GM19438 (cell line): ENCODE measurements around the gene PDIA5.

ENCODE experiments used
- ATAC-seq: cut with Tn5 transposase; IDR thresholded peaks from one replicate; pipeline ENCODE4 v1.9.1; 2021; ENCODE audit warnings: low read depth; ENCODE audit not compliant: unreplicated experiment

PDIA5 gene

DNA sequence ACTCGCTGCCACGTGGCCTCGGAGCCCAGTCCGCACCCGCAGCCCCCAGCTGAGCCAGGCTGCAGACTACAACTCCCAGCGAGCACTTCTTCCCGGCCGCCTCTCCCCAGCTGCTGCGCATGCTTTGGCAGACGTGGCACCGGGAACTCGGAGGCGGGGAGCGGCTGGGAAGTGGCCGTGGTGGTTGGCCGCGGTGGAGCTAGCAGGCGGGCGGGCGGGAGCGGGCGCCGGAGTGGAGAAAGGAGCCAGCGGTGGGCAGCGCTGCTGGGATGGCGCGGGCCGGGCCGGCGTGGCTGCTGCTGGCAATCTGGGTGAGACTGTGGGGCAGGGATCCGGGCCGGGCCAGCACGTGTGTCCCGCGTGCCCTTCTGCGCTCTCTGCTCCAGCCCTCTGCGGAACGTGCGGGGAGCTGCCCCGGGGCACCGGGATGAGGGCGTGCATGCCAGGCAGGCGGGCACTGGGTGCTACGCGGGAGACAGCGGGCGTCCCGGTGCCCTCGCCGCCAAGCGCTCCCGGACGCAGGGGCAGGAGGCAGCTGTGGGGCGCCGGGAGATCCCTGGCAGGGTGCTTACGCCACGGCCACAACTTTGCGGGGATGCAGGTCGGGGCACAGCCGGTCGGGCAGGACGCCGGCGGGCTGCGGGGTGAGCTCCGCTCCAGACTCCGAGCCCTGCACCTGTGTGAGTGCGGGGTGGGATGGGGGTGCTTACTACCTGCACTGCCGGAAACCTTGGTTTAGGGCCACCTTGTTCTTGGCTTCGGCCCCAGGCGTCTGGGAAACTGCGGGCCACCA lies at the start of gene PDIA5:
Gene PDIA5 (plus strand): TSS at position 130 of the 793 bp plus-strand sequence. CDS start 140 bp downstream, at position 270.
- peak; percentile 93 for ATAC-seq

DNA sequence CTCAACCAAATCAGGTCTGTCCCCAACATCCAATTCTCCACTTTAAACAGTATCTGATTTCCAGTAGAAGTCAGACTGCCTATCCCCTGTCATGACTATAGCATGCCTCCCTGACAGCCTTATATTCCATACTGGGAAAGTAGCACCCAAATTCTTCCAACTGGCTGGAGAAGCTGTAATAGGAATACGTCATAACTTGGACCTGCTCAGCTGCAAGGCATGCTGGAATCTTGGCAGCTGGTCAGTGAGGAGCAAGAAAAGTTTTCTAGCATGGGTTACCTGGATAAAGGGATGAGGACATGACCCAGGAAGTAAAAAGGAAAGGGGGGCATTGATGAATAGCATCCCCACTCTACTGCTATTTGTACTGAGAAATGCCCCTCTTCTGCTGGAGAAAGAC lies 48.1 kb upstream of the PDIA5 start:
- no peak for ATAC-seq

DNA sequence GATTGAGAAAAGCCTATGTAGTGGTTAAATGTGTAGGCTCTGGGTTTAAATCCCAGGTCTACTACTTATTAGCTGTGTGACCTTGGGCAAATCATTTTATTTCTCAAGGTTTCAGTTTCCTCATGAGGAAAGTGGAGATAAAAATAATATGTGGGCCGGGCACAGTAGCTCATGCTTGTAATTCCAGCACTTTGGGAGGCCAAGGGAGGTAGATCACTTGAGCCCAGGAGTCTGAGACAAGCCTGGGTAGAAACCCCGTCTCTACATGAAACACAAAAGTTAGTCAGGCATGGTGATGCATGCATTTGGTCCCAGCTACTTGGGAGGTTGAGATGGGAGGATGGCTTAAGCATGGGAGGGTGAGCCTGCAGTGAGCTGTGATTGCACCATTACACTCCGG lies 47.7 kb upstream of the PDIA5 start:
- no peak for ATAC-seq

DNA sequence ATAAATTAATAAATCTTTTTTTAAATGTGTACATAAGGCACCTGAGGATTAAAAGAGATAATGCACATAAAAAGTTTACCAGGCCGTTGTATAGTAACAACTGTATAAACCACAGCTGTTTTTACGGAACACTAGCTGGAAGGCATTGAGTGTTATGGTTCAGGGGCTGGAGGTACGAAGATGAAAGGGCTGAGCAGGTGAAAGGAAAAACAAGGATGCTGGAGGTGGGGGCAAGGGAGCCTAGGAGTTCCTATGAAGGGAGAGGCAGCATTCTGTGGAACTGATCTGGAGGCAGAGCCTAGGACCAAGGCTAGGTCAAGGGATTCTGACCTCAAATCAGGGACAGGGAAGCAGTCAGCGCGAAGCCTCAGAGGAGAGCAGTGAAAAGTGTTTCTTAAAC lies 47.2 kb upstream of the PDIA5 start:
- no peak for ATAC-seq

DNA sequence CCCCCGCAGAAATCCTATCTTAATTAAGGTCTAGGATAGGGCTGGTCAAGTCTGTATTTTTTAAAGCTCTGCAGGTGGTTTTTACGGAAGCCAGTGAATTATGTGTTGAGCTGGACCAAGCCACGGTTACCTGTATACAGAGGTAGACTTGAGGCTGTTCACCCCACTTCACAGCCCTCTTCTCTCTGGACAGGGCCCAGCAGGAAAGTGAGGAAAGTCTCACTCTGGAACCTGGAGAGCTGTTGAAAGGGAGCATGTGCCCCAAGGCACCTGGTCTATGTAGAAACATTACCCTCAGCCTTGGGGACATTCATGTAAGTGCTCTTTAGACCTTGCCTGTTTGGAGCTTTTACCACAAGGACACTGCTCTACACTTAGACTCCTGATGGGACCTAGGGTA lies 46.1 kb upstream of the PDIA5 start:
- ATAC-seq, result no peak

DNA sequence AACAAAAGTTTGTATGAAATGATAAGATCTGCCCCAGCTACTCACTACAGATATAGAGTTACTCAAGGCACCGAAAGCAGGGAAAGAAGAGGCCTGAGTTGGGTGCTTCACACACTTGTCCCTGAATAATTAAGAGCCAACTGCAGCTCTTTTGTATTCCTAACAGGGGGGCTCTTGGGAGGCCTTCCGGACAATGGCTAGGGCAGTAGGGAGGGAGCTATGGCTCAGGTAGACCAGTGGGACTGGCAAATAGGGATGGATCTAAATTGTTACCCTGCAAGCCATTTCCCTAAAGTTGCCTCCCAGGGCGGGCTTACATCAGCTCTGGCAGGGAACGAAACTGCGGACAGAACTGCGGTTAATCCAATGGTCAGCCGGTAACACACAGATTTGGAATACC lies 45.4 kb upstream of the PDIA5 start:
- ATAC-seq, result no peak

DNA sequence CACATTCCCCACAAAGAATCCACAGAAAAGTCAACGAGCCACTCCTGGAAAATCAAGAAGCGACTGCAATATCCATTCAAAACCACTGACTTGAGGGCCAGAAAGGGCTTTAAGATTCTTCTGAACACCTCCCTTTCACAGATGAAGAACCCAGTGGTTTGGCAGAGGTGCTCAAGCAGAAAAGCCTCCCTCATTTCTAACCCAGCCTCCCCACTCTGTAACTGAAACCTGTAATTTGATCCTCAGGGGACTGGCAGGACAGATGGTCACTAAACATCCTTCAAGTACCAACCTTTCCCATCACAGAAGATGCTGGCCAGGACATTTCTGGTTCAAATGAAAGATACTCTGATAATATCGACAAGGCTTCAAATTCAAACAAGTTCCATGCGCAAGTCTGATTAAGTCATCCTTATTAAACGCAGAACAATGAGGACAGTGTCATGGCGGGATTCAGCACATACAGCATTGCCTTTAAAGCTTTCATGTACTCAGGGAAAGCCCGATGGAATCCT lies 44.8 kb upstream of the PDIA5 start:
- no peak for ATAC-seq

DNA sequence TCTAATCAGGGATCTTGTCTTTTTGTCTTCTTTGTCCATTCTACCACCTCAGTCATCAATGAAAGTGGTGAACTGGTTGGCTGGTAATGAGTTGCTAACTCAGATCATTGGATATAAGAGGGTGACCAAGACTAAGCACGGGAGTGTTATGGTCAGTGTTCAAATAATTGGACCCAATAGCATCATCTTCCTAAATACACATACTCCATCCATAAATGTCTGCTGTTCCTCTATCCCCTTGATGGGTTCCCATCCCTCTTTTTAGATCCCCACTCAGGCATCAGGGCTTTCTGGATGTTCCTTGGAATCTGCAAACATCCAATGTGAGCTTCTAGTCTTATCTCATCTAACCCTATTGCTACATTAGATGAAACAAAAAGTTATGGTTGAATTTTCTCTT lies 42.8 kb upstream of the PDIA5 start:
- ATAC-seq, result no peak

DNA sequence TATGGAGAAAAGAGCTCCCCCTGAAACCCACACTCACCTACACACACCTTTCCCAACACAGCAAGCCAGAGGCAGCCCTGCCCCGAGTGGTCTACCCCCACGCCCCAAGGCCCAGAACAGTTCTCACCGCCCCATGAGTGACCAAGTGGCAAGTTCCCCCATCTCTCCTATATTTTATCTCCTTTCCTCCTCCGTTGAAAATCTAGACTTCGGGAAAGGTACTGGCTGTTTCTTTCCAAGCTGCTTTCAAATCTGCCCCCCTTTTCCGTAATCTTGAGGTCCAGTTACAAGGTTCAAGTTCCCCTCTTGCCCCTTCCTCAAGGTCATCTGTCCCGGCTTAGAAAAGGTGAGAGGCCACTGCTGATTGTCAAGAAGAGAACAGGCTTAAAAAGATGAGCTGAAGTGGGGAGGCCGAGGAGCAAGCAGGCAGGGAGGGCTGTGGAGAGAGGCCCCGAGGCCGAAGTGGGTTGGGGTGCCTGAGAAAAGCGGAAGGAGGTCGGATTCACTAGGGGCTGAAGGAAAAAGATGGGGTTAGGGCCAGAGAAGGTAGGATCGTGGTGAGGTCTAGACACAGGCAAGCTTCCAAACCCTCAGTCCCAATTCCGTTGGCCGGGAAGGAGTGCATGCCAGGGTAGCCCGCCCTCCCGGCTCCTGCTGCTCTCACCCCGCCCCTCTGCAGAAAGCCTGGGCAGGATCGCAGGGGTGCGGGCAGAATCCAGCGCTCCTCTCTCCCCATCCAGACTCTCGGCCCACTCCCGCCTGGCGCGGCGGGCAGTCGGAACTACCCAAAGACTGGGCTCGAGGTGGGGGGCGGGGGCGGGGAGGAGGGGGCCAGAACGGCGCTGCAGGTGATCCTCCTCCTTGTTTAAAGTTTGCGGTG lies 40.9 kb upstream of the PDIA5 start:
- ATAC-seq, result no peak

DNA sequence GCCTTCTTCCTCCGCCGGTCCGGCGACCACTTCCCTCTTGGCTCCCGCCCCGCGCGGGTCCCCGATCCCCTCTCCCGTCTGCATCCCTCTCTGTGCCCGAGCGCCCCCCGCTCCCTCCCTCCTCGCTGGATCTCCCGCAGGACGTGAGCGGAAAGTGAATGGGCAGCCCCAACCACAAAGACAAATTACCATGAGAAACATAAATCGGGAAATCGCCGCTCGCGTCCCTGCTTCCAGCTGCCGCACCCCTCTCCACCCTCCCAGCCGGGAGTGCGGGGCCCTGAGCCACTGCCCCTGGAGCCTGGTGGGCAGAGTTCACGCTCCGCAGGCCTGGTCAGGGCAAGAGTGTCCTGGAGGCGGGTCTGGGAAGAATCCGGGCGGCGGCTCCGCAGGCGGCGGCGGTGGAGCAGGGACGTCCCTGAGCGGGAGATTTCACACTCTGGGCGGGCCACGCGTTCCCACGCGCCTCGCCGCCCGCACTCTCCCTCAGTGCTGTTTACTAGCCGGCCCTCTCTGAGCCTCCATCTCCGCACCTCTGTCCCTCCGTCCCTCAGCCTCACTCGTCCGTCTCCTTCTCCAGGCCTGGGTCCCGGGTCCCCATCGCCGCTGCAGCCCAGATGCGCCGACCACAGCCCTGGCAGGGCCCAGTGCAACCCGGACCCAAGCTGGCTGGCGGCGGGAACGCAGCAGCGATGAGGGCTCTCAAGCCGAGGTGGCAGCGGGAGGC lies 40.1 kb upstream of the PDIA5 start:
- ATAC-seq, result no peak

DNA sequence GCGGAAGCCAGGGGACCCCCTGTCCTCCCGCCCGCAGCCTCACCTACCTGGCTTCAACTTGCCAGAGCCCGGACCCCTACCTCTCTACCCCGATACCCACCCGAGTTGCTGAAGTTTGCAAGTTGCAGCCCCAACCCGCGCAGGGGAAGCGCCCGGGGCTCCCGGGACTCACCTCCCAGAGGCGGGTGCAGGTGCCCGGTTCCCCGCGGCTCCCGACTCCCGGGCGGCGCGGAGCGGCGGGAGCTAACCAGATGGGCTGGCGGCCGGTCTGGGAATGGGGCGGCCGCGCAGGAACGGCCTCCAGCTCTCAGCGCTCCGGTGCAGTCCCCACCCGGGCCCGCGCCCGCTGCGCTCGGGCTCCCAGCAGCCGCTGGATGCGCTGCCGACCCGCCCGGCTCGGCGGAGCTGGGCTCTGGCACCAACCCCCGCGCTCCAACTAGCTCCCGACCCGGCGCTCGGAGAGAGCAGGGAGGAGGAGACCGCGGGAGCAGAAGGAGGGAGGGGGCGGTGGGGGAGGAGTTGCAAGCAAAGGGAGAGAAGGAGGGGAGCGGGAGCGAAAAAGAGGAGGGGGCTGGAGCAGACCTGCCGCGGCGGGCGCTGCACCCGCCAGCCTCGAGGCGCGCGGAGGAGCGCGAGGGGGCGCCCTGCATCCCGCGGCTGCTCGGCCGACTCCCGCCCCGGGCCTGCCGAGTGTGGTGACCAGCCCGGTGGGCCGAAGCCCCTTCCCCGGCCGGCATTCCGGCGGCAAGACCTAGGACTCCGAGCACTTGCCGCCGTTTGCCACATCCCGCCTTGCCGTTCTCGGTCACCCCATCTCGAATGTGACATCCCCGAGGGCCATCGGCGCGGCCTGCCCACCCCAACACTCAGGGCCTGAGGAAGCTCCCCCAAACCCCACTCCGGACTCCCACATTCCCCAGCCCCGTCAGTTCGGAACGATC lies 39.3 kb upstream of the PDIA5 start, which contains the start of gene SEMA5B:
Gene SEMA5B (minus strand): TSS at position 472 of the 941 bp plus-strand sequence. CDS start 66,500 bp downstream, outside the sequence.
- ATAC-seq, result no peak

DNA sequence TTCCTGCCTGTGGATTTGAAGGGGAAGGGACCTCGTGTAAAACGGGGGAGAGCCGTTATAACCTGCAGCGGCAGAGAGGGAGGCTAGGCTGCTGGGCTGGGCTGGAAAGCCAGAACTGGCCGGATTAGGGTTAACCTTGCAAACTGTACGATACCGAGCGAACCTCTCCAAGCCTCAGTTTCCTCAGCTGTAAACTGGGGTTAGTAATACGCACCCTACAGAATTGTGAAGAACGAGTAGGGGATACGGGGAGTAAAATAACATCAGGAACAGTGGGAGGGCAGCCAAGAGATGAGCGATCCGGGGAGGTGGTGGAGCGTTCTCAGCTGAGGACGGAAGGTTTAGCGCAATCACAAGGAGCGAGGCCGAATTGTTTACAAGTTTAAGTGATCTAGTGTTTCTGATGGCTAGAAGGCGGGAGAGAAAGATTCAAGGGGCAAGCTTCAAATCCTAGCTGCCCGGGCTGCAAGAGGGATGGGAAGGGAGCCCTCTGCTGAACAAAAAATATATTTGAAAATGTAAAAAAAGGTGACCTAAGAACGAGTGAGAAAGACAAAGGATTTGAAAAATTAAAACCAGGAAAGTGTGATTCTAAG lies 38.5 kb upstream of the PDIA5 start:
- no peak for ATAC-seq

DNA sequence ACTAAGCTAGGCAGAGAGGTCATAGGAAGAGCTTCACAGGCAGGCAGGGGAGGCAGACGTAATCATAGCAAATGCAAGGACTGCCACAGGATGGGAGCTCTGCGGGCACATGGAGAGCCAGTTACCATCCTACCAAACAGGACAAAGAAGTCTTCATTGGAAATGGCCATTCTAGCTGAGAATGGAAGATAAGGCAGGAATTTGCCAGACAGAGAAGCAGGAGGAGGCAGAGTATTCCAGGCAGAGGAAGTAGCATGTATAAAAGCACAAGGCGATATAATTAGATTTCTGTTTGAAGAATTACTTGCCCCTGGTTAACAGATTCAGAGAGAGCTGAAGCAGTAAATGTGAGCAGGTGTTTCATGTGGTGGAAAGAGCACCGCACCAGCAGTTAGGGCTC lies 35.8 kb upstream of the PDIA5 start:
- no peak for ATAC-seq

DNA sequence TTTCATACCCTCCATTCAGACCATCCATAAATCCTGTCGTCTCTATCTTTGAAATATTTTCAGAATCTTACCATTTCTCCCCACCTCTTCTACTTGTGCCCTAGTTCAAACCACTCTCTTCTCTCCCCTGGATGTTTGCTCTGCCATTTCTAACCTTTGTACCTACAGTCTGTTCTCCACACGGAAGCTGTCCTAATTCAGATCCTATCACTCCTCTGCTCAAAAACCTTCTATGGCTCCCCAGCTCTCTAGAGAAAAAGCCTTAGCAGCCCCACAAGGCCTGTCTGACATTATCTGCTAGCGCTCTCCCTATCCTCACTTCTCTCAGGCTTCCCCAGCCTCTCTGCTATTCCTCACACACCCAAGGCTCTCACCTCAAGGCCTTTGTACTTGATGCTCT lies 34.8 kb upstream of the PDIA5 start:
- ATAC-seq, result no peak

DNA sequence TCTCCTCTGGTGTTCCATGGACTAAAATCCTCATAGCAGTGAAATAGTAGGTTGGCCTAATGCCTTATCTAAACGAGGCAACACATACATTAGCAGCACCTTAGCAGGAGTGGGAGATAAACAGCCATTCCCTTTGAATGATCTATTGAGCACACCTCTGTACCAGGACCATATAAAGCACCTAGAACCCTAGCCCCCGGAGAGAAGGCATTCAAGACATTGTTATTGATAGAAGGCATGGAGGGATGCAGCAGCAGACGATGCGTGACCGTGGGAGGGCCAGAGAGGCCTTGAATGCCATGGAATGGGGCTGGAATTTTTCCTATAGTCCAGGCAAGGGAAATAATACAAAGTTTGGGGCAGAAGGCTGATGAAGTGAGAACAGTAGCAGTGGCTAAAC lies 32.7 kb upstream of the PDIA5 start:
- no peak for ATAC-seq

DNA sequence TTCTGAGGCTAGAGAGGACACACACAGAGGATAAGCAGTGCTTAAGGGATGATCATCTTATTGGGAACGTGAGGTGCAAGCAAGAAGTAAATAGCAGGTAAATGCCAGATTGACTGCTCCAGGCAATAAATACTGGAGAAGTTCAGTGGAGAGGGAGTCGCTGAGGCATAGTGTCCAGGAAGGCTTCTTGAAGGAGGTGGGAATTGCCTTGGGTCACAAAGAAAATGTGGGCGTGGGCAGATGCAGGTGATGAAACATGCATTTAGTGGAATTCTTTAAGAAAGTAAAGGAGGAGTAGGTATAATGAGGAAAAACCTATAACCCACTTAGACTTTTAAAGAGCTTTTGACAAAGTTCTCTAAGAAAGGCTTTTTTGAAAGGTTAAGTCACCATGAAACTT lies 31.8 kb upstream of the PDIA5 start:
- no peak for ATAC-seq

DNA sequence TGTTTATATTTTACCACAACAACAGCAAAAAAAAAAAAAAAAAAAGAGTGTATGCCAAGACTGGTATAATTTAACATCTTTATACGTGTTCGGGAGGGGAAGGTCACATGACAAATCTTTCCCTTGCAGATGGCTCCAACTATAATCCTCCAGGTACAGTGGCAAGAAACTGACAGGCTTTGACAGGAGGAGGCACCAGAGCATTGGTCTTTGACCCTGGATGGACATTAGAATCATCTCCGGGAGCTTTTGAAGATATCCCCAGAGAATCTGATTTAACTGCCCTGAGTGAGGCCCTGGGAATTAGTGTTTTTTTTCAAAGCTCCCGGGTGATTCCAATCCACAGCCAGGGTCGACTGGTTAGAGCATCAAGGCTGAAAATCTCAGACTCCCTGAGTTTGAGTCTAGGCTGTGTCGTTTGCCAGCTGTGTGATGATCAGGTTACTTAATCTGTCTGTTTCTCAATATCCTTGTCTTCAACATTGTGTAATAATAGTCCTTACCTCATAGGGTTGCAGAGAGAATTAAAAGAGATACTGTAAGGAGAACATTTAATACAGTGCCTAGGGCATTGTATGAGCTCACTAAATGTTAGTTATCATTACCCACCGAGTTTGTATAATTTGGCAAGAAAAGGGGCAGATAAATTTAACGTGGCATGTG lies 30.3 kb upstream of the PDIA5 start:
- no peak for ATAC-seq

DNA sequence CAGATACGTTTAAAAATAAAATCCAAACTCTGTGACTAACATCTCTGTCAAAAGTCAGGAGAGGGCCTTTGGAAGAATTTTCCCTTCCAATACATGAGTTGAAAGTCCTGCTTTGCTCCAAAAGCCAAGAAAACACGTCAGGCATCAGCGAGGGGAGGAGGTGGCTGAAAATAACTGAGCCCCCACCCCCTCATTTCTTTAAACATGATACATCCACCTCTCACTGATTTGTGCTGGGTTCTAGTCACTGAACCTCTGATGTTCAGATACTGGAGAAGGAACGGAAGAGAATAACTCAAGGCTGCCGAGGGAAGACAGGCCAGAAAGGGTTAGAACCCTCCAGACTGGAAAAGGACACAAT lies 29.8 kb upstream of the PDIA5 start:
- no peak for ATAC-seq

DNA sequence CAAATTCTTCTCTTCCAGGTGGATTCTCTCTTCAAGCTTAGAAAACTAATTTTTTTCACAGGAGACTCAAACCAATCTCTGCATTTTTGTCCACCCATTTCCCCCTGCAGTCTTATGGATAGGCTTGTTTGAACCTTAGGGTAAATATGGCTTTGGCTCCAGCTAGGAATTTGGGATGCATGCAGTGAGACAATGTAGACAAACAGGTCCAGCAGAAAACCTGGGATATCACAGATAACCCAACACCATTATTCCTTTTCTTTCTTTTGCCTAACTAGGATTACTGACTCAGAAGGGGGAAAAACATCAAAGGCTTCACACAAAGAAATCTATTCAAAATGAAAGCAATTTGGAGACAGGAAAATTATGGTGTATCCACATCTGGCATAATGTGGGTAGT lies 28.1 kb upstream of the PDIA5 start:
- no peak for ATAC-seq
